ENCODE results near the gene ANTXR1.

ANTXR1 gene

GRCh38 chr2:69034845-69035244, 21.9 kb downstream of the ANTXR1 start:
- no peak for DNase-seq

DNA sequence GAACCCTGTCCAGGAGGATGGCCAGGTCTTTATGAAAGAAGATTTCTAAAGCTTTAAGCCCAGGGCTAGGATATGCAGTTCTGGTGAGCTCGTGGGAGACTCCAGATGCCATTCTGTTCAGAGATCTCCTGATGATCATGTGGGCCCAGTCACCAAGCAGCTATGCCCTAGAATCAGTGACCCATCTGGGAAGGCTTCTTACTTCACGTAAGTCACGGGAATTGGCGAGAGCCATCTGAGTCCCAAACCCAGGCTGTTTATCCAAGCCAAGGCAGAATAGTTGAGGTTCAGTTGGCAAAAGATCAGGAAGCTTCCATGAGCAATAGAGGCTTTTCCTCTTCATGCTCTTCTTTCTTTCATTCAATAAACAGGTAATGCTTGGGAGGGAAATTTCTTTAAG, 23.9 kb downstream of the ANTXR1 start:
- no peak for DNase-seq

- DNase-seq, result no peak
These were observed 28.2 kb downstream of the ANTXR1 start for GRCh38 chr2:69041214-69041613.

- DNase-seq, result no peak
These were observed 30.9 kb downstream of the ANTXR1 start for GRCh38 chr2:69043736-69044400.

GRCh38 chr2:69046221-69046662, 33.3 kb downstream of the ANTXR1 start:
- no peak for DNase-seq

DNA sequence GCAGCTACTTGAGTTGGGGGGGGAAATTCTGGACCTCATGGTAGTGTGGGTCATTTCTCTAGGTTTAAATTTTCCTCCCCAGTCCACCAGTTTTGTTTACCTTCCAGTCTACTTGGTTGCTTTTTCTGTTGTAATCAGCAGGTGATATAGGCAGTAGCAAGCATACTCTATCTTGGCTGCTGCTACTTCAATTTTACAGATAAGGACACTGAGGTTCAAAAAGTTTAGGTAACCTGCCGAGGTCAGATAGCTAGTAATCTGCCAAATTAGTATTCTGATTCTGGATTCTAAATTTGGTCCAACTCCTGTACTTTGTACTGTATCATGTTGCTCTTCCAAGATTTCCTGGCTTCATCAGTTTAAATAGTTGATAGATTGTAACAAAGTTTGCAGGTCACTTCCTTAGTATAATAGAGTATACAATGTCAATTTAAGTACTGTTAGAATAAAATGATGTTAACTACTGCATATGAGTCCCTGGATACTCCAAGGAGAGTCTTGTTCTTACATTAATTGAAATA, 34.7 kb downstream of the ANTXR1 start:
- DNase-seq, result no peak

DNA sequence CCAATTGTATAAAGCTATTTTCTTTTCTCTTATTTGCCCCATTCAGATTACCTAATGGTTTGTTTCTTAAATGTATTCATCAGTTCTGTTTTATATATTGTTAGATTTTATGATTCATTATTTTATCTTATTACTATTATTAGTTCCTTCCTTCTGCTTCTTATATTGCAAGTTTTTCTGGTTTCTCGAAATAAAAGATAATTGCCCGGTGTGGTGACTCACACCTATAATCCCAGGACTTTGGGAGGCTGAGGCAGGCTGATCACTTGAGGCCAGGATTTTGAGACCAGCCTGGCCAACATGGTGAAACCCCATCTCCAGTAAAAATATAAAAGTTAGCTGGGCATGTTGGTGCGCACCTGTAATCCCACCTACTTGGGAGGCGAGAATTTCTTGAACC, 37.8 kb downstream of the ANTXR1 start:
- no peak for DNase-seq

GRCh38 chr2:69053416-69053965, 40.5 kb downstream of the ANTXR1 start:
- DNase-seq, result no peak

- no peak for DNase-seq
These were observed 41.5 kb downstream of the ANTXR1 start for GRCh38 chr2:69054431-69054830.

- DNase-seq, result no peak
These were observed 42.9 kb downstream of the ANTXR1 start for GRCh38 chr2:69055688-69056470.

GRCh38 chr2:69057660-69058059, 44.7 kb downstream of the ANTXR1 start:
- DNase-seq, result no peak

DNA sequence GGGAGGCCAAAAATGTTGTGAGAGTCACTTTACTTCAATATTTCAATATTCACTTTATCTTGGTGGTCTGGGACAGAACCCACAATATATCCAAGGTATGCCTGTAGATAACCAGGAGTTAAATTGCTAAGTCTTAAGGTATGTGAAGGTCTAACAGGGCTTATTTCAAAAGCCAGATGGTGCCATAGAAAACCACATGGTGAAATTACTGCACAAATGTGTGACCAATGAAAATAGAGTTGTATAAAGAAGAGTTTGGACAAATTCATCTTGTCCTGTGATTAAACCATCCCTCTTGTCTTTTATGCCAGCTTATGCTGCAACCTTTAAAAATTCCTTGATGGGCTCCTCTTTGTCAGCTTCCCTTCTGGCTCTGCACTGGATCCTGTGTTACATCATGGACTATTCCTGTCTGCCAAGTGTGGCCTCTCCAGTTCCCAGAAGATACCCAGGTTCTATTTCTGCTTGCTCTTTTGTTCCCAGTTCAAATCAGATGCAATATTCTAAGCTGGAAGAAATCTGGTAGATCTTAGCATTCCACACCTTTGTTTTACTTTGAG, 46.8 kb downstream of the ANTXR1 start:
- no peak for DNase-seq

DNA sequence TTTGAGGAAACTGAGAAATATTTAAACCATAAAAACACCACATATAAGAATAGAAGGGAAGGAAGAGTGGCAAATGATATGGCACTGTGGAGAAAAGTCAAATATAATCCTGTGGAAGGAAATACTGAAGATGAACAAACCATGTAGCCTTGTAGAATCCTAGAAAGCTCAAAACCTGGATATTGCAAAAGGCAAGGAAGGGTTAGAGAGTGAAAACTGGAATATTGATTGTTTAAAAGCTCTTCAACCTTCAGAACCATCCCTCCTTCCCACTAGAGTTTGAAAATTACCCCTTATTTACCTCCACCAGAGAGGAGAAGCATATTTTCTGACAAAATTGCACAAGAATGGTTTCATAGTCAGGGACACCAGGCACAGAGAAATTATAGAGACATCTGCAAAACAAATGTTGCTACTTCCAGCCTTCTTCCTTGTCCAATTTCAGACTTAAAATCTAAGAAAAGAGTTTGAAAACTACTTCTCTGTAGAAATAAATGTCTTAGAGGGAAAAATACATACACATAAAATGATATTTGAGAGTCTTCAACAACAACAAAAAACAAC, 48.0 kb downstream of the ANTXR1 start:
- no peak for DNase-seq

DNA sequence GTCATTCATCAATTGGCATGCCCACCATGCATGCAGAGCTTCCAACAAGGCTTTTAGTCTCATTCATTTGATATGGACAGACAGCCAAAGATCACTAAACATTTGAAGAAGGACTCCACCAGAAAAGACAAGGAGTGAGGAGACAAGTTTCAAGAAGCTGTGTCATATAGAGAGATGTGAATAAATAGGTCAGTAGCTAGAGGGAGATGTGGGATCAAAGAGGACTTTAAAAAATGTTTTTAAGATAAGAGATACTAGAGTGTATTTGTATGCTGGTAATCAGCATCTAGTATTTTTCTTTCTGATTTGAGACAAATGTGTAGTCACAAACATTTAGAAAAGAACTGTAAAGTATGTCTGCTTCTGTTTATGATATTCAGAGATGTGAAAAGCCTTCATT, 48.5 kb downstream of the ANTXR1 start:
- DNase-seq, result no peak

GRCh38 chr2:69062307-69062962, 49.5 kb downstream of the ANTXR1 start:
- no peak for DNase-seq

DNA sequence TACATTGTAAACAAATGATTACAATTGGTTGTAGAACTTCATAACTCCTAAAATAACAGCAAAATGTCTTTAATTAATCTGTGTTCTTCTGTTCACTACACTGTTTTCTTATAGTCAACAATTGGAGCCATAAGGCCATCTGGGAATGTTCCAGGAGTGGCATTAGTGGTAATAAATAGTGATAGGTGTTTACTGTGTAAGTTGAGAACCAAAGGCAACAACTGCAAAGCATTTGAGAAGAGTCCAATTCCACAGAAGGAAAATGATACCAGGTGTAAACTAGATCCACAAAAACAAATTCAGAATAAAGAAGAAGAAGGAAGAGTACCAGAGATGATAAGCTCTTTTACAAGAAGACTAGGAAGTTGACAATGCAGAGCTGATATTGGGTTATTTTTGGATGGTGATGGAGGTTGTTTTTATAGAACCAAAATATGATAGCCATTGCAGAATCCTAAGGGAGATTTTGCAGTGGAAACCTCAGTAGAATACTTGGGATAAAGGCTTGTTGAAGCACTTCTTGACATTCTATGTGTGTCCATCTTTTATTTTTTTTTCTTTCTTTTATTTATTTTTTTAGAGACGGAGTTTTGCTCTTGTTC, 52.9 kb downstream of the ANTXR1 start:
- DNase-seq, result no peak

GRCh38 chr2:69067026-69067630, 54.1 kb downstream of the ANTXR1 start:
- no peak for DNase-seq

DNA sequence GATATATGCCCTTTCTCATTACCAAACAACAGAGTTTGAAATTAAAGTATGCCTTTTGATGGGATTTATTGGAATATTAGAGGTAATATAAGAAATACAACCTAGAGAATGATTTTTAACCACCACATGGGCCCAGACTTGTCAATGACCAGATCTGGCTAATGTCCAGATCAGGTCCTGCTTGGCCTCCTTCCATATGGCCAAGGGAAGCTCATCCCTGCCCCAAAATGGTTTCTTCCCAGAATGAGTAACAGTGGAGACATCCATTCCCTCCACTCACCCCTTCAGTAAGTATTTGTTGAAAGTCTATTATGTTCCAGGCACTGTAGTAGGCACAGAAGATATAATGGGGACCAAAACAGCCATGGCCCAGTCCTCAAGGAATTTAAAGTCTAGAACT, 54.9 kb downstream of the ANTXR1 start:
- no peak for DNase-seq

DNA sequence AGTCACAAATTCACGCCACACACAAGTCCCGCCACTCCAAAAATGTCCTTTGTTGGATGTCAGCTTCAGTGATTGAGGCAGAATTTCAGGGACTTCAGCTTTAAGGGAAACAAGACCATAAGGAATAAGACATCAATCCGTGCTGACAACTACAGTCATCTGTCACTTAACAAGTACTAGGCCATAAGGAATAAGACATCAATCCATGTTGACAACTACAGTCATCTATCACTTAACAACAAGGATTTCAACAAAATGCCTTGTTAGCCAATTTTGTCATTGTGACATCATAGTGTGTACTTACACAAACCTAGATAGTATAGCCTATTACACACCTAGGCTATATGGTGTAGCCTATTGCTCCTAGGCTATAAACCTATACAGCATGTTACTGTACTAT, 58.0 kb downstream of the ANTXR1 start:
- DNase-seq, result no peak

DNA sequence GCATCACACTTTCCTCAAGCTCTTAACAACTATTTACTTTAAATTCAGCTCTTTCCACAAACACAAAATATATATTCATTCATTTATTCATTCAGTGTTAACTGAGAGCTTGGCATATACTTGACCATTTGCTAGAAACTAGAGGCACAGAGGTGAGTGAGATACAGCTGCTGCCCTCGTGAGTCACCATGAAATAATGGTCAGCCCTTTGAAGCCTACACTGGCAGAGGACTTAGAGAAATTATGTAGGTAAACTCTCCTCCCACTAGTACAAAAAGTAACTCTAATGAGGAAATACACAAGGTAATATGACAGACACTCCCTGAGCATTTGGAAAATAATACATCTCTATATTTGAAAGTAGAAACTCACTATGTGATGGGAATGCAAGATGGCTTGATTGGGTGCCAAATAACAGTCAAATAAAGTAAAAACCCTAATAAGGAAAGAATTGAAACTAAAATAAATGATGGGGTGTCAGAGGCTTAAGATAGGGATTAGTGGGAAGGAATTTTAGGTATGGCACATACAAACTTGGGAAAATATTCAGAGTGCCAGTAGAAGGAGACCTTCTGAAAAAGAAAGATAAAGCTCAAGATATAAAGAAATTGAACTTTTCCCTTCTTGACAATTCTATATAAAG, 61.1 kb downstream of the ANTXR1 start:
- no peak for DNase-seq

DNA sequence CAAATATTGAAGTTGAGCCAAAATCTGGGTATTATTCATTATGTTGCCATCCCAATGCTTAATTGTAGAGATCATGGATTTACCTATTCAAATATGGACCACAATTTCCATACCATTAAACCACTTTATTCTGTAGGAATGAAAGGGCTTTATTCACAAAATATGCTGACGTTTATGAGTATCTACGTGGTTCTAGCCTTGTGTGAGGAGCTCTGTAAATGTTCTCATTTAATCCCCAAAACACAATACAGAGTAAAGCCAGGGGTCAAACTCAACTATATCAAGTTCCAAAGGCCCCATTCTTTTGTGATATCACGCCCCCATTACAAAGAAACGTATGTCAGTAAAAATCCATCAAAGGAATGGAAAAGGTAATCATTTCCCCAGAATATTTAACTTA, 61.9 kb downstream of the ANTXR1 start:
- DNase-seq, result no peak
